Activated gamma-delta T cell treated with anti-CD3 and anti-CD28 coated beads, Interleukin-2, amount 50 U/mL, for 16 hours (primary cell): Measurements from ENCODE around the gene PI16.
"Not testable (repeated sequence)": the region's sequence is repeated elsewhere in the genome, so short reads cannot be mapped to it uniquely, and the experiment has no call there.

Source experiments
- DNase-seq: peaks from one replicate; pipeline ENCODE4 v3.0.0-alpha.2; 2020; ENCODE audit warnings: low read depth

PI16 gene

GRCh38 chr6:36976007-36976264 is 21.4 kb downstream of the PI16 start:
- DNase-seq, result no peak

- DNase-seq, result no peak
These were observed 22.0 kb downstream of the PI16 start for GRCh38 chr6:36976509-36976908.

- DNase-seq, result no peak
These were observed 22.4 kb downstream of the PI16 start for GRCh38 chr6:36976931-36977330.

- no peak for DNase-seq
These were observed 23.0 kb downstream of the PI16 start for GRCh38 chr6:36977470-36977941.

GRCh38 chr6:36978421-36979346 is 24.1 kb downstream of the PI16 start:
- no peak for DNase-seq

- DNase-seq, result no peak
These were observed 24.8 kb downstream of the PI16 start for GRCh38 chr6:36979347-36979742.

- no peak for DNase-seq
These were observed 25.6 kb downstream of the PI16 start for GRCh38 chr6:36980129-36980528.

- DNase-seq, result no peak
These were observed 26.5 kb downstream of the PI16 start for GRCh38 chr6:36980876-36981619.

- DNase-seq, result no peak
These were observed 29.0 kb downstream of the PI16 start for GRCh38 chr6:36983538-36983937.

- DNase-seq, result peak; percentile 28
These were observed 30.3 kb downstream of the PI16 start for GRCh38 chr6:36984581-36985416.

GRCh38 chr6:36985417-36985807 is 30.9 kb downstream of the PI16 start:
- no peak for DNase-seq

GRCh38 chr6:36985808-36986703 is 31.5 kb downstream of the PI16 start, which contains the start of gene MTCH1:
TSS of gene MTCH1 (minus strand) at chr6:36986196. CDS start at chr6:36986173, 23 bp downstream.
- peak; percentile 82 for DNase-seq

GRCh38 chr6:36986704-36987047 is 32.1 kb downstream of the PI16 start:
- no peak for DNase-seq

GRCh38 chr6:36989264-36989663 is 34.7 kb downstream of the PI16 start:
- DNase-seq, result no peak

GRCh38 chr6:36990401-36990800 is 35.9 kb downstream of the PI16 start:
- DNase-seq, result not testable (repeated sequence)

GRCh38 chr6:36997811-36998722 is 43.5 kb downstream of the PI16 start:
- no peak for DNase-seq

GRCh38 chr6:36998723-36999038 is 44.1 kb downstream of the PI16 start:
- DNase-seq, result no peak

- DNase-seq, result no peak
These were observed 44.7 kb downstream of the PI16 start for GRCh38 chr6:36999061-36999750.

- DNase-seq, result no peak
These were observed 45.2 kb downstream of the PI16 start for GRCh38 chr6:36999751-37000125.
